ENCODE data around the gene STK17B.

DNA sequence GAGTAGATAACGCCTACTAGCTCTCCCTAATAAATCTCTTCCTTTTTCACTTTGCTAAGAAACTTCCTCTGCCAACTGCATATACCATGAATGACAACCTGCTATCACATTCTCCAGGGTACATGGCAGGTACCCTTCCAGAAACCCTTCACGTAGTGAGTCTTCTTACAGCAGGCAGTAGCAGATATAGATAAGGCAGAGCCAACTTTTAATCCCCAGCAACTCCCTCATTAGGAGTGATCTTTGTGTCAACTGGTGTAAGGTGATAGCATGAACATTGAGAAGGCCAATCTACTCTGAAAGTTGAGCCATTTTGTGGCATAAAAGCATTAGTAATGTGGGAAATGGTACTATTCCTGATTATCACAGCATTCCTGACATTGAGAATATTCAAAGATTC, 5.7 kb upstream of the STK17B start:
- TF ChIP-seq, protein P1, sequence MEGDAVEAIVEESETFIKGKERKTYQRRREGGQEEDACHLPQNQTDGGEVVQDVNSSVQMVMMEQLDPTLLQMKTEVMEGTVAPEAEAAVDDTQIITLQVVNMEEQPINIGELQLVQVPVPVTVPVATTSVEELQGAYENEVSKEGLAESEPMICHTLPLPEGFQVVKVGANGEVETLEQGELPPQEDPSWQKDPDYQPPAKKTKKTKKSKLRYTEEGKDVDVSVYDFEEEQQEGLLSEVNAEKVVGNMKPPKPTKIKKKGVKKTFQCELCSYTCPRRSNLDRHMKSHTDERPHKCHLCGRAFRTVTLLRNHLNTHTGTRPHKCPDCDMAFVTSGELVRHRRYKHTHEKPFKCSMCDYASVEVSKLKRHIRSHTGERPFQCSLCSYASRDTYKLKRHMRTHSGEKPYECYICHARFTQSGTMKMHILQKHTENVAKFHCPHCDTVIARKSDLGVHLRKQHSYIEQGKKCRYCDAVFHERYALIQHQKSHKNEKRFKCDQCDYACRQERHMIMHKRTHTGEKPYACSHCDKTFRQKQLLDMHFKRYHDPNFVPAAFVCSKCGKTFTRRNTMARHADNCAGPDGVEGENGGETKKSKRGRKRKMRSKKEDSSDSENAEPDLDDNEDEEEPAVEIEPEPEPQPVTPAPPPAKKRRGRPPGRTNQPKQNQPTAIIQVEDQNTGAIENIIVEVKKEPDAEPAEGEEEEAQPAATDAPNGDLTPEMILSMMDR (IDR thresholded peaks at IDR 0.05; ENCODE audit: insufficient read depth, low read depth, low read length): no peak
- no peak for TF ChIP-seq EZH2 (IDR thresholded peaks at IDR 0.05; ENCODE audit: insufficient read depth, low read length)
